Keratinocyte (primary cell): ENCODE results near the gene LIM2. TPM values are rescaled to one million over a fixed set of nuclear protein-coding genes. Genes with fewer than 3 reads are reported as not detected.
"Not testable (repeated sequence)": the region's sequence is repeated elsewhere in the genome, so short reads cannot be mapped to it uniquely, and the experiment has no call there.

Source experiments
- DNase-seq: peaks from one replicate; pipeline ENCODE4 v3.0.0-alpha.2; 2011; ENCODE audit warnings: low read depth, missing footprints, low spot score
- FAIRE-seq: peaks from 2 replicates; lab custom pipeline; 2011; peaks lifted over from hg19 to GRCh38; lab: Jason Lieb, UNC
- H2AFZ ChIP-seq: 2 replicates; pipeline ENCODE4 v1.6.0; 2012; ENCODE audit warnings: low read length, control low read depth, inconsistent platforms; ENCODE audit not compliant: control insufficient read depth
- H3K27ac ChIP-seq: 2 replicates; pipeline ENCODE4 v1.5.1; 2011; ENCODE audit warnings: low read length; ENCODE audit not compliant: control insufficient read depth, insufficient read depth
- H3K27me3 ChIP-seq: 3 replicates; pipeline ENCODE4 v1.6.0; 2011; ENCODE audit warnings: low read length; ENCODE audit not compliant: control insufficient read depth, insufficient read depth; ENCODE audit errors: extremely low read depth
- H3K36me3 ChIP-seq, 2 experiments: 2 replicates in 1 of 2; 3 replicates in 1 of 2; pipeline ENCODE4 v1.5.1; 2011; ENCODE audit warnings: low read length in 2 of 2, mild to moderate bottlenecking in 1 of 2; ENCODE audit not compliant: control insufficient read depth in 2 of 2, insufficient read depth in 2 of 2; ENCODE audit errors: extremely low read depth in 1 of 2
- H3K4me1 ChIP-seq: 3 replicates; pipeline ENCODE4 v1.5.1; 2011; ENCODE audit warnings: low read length; ENCODE audit not compliant: control insufficient read depth, insufficient read depth; ENCODE audit errors: extremely low read depth
- H3K4me2 ChIP-seq: 3 replicates; pipeline ENCODE4 v1.6.0; 2011; ENCODE audit warnings: low read depth, low read length; ENCODE audit not compliant: control insufficient read depth, insufficient read depth; ENCODE audit errors: extremely low read depth
- H3K4me3 ChIP-seq, 3 experiments: fragments of 200-600 bp in 1 of 3; sonication (generic) in 1 of 3; 2 replicates in 2 of 3; 3 replicates in 1 of 3; pipeline ENCODE4 v1.5.1; 2011 to 2016; ENCODE audit warnings: low read length in 3 of 3, mild to moderate bottlenecking in 3 of 3, control low read depth in 2 of 3, inconsistent platforms in 1 of 3, low read depth in 1 of 3, mixed read lengths in 1 of 3, mixed run types in 1 of 3, moderate library complexity in 1 of 3; ENCODE audit not compliant: control insufficient read depth in 2 of 3, insufficient read depth in 2 of 3; ENCODE audit errors: extremely low read depth in 1 of 3
- H3K79me2 ChIP-seq: 2 replicates; pipeline ENCODE4 v1.6.0; 2012; ENCODE audit warnings: low read length; ENCODE audit not compliant: control insufficient read depth, insufficient read depth
- H3K9ac ChIP-seq: 3 replicates; pipeline ENCODE4 v1.6.0; 2011; ENCODE audit warnings: low read length; ENCODE audit not compliant: control insufficient read depth, insufficient read depth; ENCODE audit errors: extremely low read depth
- H3K9me1 ChIP-seq: 3 replicates; pipeline ENCODE4 v1.6.0; 2011; ENCODE audit warnings: low read length; ENCODE audit not compliant: control insufficient read depth, insufficient read depth; ENCODE audit errors: extremely low read depth
- H3K9me3 ChIP-seq: 2 replicates; pipeline ENCODE4 v1.5.1; 2012; ENCODE audit warnings: low read depth, low read length; ENCODE audit not compliant: control insufficient read depth
- H4K20me1 ChIP-seq: 3 replicates; pipeline ENCODE4 v1.6.0; 2011; ENCODE audit warnings: low read length; ENCODE audit not compliant: control insufficient read depth, insufficient read depth; ENCODE audit errors: extremely low read depth
- CTCF ChIP-seq, 3 experiments: IDR thresholded peaks in 1 of 3; conservative IDR thresholded peaks in 1 of 3; optimal IDR thresholded peaks in 1 of 3; 2 replicates in 2 of 3; 3 replicates in 1 of 3; pipeline versions ENCODE3 to v1.5.1; 2011; ENCODE audit warnings: low read length in 3 of 3, mild to moderate bottlenecking in 3 of 3, moderate library complexity in 2 of 3, control low read depth in 1 of 3, inconsistent platforms in 1 of 3; ENCODE audit not compliant: insufficient read depth in 2 of 3; ENCODE audit errors: extremely low read depth in 1 of 3
- EZH2 ChIP-seq: IDR thresholded peaks from one replicate; pipeline ENCODE4 v1.6.1; 2012; ENCODE audit warnings: inconsistent platforms, mild to moderate bottlenecking, low read length, moderate library complexity
- dilution Hi-C: fragments of 300-500 bp; cut with MboI; formaldehyde crosslinking; loops from one replicate; pipeline ENCODE4 v1.7.0; 2020; ENCODE audit warnings: low sequenced_read_pairs; ENCODE audit not compliant: extremely low pct_ligation_motif_present
- polyA plus RNA-seq, 5 experiments: library from polyadenylated mRNA; depleted of rRNA in 3 of 5; stranded (reverse) in 3 of 5; stranded (forward) in 1 of 5; unstranded in 1 of 5; fragments of >200 nt; gene quantifications; 1 replicate in 1 of 5; 2 replicates in 3 of 5; 3 replicates in 1 of 5; pipeline versions ENCODE4 v1.2.1 to v1.2.3, GENCODE V29; 2011 to 2012; ENCODE audit warnings: missing spikeins in 2 of 5, low read depth in 1 of 5, low replicate concordance in 1 of 5

The LIM2 gene
- polyA plus RNA-seq, 1 donor (not counting 4 experiments of a cell fraction or from before 2014, with no cell fraction given), result not detected

- FAIRE-seq, result no peak
- Histone ChIP-seq H3K4me1 (no peaks in the 10 kb centered on the region), H3K36me3 (no peaks in the 10 kb centered on the region), H3K9me3 (no peaks in the 10 kb centered on the region), H3K27me3 (no peaks in the 10 kb centered on the region), H3K9me1 (no peaks in the 10 kb centered on the region), H3K4me2 (no peak overlapping the region), H3K27ac (no peak overlapping the region), H4K20me1 (no peaks in the 10 kb centered on the region), H3K4me3 (no peak overlapping the region), H3K79me2 (no peaks in the 10 kb centered on the region), H3K9ac (no peak overlapping the region), H2AFZ (no peak overlapping the region)
- TF ChIP-seq EZH2 (no peak), CTCF (optimal IDR thresholded peaks at IDR 0.05 in 1 of 3, IDR thresholded peaks at IDR 0.05 in 1 of 3, conservative IDR thresholded peaks at IDR 0.05 in 1 of 3; ENCODE audit: extremely low read depth in 1 of 3, insufficient read depth in 2 of 3, low read length in 3 of 3) (peak; percentile 86 to 100 (median 87))
- DNase-seq, result no peak
- dilution Hi-C loops, result no loop called here
These were observed 34.3 kb upstream of the LIM2 start for GRCh38 chr19:51422053-51422448.

GRCh38 chr19:51421229-51422052 is 33.7 kb upstream of the LIM2 start:
- TF ChIP-seq EZH2 (no peak), CTCF (optimal IDR thresholded peaks at IDR 0.05 in 1 of 3, IDR thresholded peaks at IDR 0.05 in 1 of 3, conservative IDR thresholded peaks at IDR 0.05 in 1 of 3; ENCODE audit: extremely low read depth in 1 of 3, insufficient read depth in 2 of 3, low read length in 3 of 3) (no peak)

GRCh38 chr19:51420511-51420910 is 32.7 kb upstream of the LIM2 start:
- H3K36me3 ChIP-seq, DNase-seq, H3K4me1 ChIP-seq, H3K9ac ChIP-seq, H3K4me3 ChIP-seq, H3K27me3 ChIP-seq, H3K4me2 ChIP-seq, H3K9me1 ChIP-seq, dilution Hi-C loops, FAIRE-seq, H3K27ac ChIP-seq, H3K9me3 ChIP-seq, H3K79me2 ChIP-seq, H4K20me1 ChIP-seq, H2AFZ ChIP-seq: not testable (repeated sequence)

More at GRCh38 chr19:51421229-51422052, 33.7 kb upstream of the LIM2 start:
- Histone ChIP-seq H3K4me2 (no peak overlapping the region), H3K27me3 (no peaks in the 10 kb centered on the region), H3K27ac (no peak overlapping the region), H4K20me1 (no peaks in the 10 kb centered on the region), H3K9me1 (no peaks in the 10 kb centered on the region), H3K9me3 (no peaks in the 10 kb centered on the region), H3K36me3 (no peaks in the 10 kb centered on the region), H3K4me1 (no peaks in the 10 kb centered on the region), H3K4me3 (no peak overlapping the region), H2AFZ (no peak overlapping the region), H3K9ac (no peak overlapping the region), H3K79me2 (no peaks in the 10 kb centered on the region)
- FAIRE-seq, result no peak
- dilution Hi-C loops, result no loop called here
- DNase-seq, result no peak
